Natural killer cell (primary cell): ENCODE results near the gene SMPD3. TPM values are rescaled to one million over a fixed set of nuclear protein-coding genes. Genes with fewer than 3 reads are reported as not detected.

Experiments
- ATAC-seq, 3 donors: fragments of 150-1000 bp in 2 of 3; fragments of 200-7000 bp in 1 of 3; cut with Tn5 transposase; 1 replicate in 1 of 3; 2 replicates in 2 of 3; pipeline ENCODE4 v1.10.0; 2021; ENCODE audit warnings: mild to moderate bottlenecking in 2 of 3, moderate library complexity in 2 of 3
- DNase-seq, 2 donors: peaks; one replicate each; pipeline versions ENCODE4 v3.0.0 to v3.0.0-alpha.2; 2013 to 2021; ENCODE audit warnings: mixed read lengths in 1 of 2
- H3K27ac ChIP-seq: one replicate; pipeline ENCODE4 v1.5.1; 2013; ENCODE audit warnings: mild to moderate bottlenecking, low read length
- H3K27me3 ChIP-seq: one replicate; pipeline ENCODE4 v1.6.1; 2013; ENCODE audit warnings: low read length; ENCODE audit not compliant: control insufficient read depth, insufficient read depth
- H3K36me3 ChIP-seq: one replicate; pipeline ENCODE4 v1.6.1; 2013; ENCODE audit warnings: low read length; ENCODE audit not compliant: control insufficient read depth, insufficient read depth
- H3K4me1 ChIP-seq: one replicate; pipeline ENCODE4 v1.6.1; 2013; ENCODE audit warnings: low read length; ENCODE audit not compliant: control insufficient read depth, insufficient read depth
- H3K4me3 ChIP-seq: one replicate; pipeline ENCODE4 v1.5.1; 2013; ENCODE audit warnings: low read length
- H3K9me3 ChIP-seq: one replicate; pipeline ENCODE4 v1.6.1; 2013; ENCODE audit warnings: low read length; ENCODE audit not compliant: control insufficient read depth, insufficient read depth
- H3K27ac Mint-ChIP-seq, 2 donors: one replicate each; pipeline ENCODE4 v1.8.0; 2022; ENCODE audit warnings: mild to moderate bottlenecking in 2 of 2, mixed read lengths in 2 of 2, moderate library complexity in 1 of 2
- H3K27me3 Mint-ChIP-seq, 2 donors: one replicate each; pipeline ENCODE4 v1.8.0; 2022; ENCODE audit warnings: low read depth in 2 of 2, mixed read lengths in 2 of 2
- H3K36me3 Mint-ChIP-seq: one replicate; pipeline ENCODE4 v1.8.0; 2022; ENCODE audit warnings: mixed read lengths
- H3K4me1 Mint-ChIP-seq, 2 donors: one replicate each; pipeline ENCODE4 v1.8.0; 2022; ENCODE audit warnings: mixed read lengths in 2 of 2
- H3K4me3 Mint-ChIP-seq: one replicate; pipeline ENCODE4 v1.8.0; 2022; ENCODE audit warnings: mild to moderate bottlenecking, moderate library complexity, mixed read lengths
- H3K9me3 Mint-ChIP-seq, 2 donors: one replicate each; pipeline ENCODE4 v1.8.0; 2022; ENCODE audit warnings: mixed read lengths in 2 of 2
- CTCF ChIP-seq: fragments of 200-600 bp; IDR thresholded peaks from one replicate; pipeline ENCODE4 v1.8.0; 2022; ENCODE audit warnings: antibody characterized with exemption
- WGBS: methylation state at CpG from one replicate; pipeline ENCODE4 v1.1.7; 2013; ENCODE audit warnings: missing lambda C conversion rate; ENCODE audit not compliant: insufficient coverage; 5-methylcytosine and 5-hydroxymethylcytosine counted together
- intact Hi-C: fragments of 100-400 bp; cut with micrococcal nuclease; formaldehyde crosslinking; loops from one replicate; pipeline ENCODE4 v1.14.2; 2022
- total RNA-seq, 4 donors: library from RNA; stranded (reverse); fragments of 120-200 nt in 1 of 4; gene quantifications; one replicate each; pipeline versions ENCODE4 v1.2.3 to v1.2.4, GENCODE V29; 2013 to 2022

SMPD3 gene
- total RNA-seq, 3 donors from 2014 or later (not counting 1 experiment from before 2014, with no cell fraction given): 2.4 to 13.3 (median 3.2) TPM

GRCh38 chr16:68370581-68371275 lies 77.6 kb downstream of the SMPD3 start:
- Histone ChIP-seq H3K27me3 (peaks cover 3% of the 10 kb centered on the region), H3K36me3 (no peaks in the 10 kb centered on the region), H3K4me1 (peaks cover 59% of the 10 kb centered on the region), H3K27ac (peak overlapping the region; percentile 8), H3K9me3 (no peaks in the 10 kb centered on the region), H3K4me3 (no peak overlapping the region)
- DNase-seq (peak; percentile 39 to 69), ATAC-seq (peak; percentile 62 to 79 (median 68))
- 42% methylated on average over 32 of the region's 32 CpGs for WGBS
- Mint-ChIP-seq H3K36me3 (no peaks in the 10 kb centered on the region), H3K27me3 (peaks cover 0 to 7% of the 10 kb centered on the region in 2 donors), H3K9me3 (no peaks in the 10 kb centered on the region), H3K4me3 (peak overlapping the region; percentile 88), H3K27ac (peak overlapping the region; percentile 74 to 88), H3K4me1 (peaks cover 38 to 64% of the 10 kb centered on the region in 2 donors)
- no peak for TF ChIP-seq CTCF
- intact Hi-C loops: no loop called here

DNA sequence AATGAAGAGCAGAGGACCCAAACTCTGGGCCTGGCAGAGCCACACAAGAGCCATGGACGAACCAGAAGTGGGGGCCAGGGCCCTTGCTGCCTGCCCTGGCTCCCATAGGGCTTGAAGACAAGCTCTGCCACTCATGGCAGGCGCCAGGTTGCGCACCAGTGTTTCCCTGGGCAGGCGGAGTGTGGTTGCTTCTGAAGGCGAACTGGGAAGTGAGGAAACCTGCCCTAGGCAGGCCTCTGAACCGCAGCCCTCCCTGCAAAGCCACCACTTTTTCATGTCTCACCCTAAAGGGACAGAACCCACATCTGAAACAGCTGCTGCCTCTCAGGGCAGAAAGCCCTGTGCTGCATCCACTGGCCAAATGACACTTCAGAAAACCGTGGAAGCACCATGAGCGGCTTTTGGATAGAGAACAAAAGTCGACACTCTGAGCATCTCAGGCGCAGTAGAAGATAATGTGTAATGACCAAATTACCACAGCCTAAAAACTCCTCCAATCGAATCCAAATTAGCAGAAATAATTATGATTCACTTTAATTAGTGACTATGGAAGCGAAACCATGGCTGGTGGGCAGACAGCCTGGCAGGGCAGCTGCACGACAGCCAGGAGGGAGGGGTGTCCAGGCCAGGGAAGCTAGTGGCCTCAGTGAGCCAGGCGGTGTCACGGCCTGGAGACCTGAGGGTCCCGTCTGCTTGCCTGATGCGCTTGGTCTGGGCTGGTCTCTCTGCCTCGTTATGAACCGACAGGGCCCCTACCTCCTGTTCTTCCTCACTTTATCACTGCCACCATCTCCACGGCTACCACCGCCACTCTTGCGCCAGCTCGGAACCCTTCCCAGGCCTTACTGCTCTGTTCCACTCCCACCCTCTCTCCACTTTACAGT lies 78.4 kb downstream of the SMPD3 start:
- Mint-ChIP-seq H3K4me3 (peak overlapping the region; percentile 88), H3K27ac (peak overlapping the region; percentile 74 to 88), H3K36me3 (no peaks in the 10 kb centered on the region), H3K4me1 (peaks cover 38 to 64% of the 10 kb centered on the region in 2 donors), H3K9me3 (no peaks in the 10 kb centered on the region), H3K27me3 (peaks cover 0 to 7% of the 10 kb centered on the region in 2 donors)
- WGBS: 31% methylated on average over 22 of the region's 23 CpGs
- ATAC-seq (peak; percentile 22 to 47 (median 40)), DNase-seq (peak in 1 of 2 donors; percentile 54)
- Histone ChIP-seq H3K27ac (peak overlapping the region; percentile 8), H3K36me3 (no peaks in the 10 kb centered on the region), H3K9me3 (no peaks in the 10 kb centered on the region), H3K4me3 (no peak overlapping the region), H3K27me3 (peaks cover 3% of the 10 kb centered on the region), H3K4me1 (peaks cover 67% of the 10 kb centered on the region)
- no peak for TF ChIP-seq CTCF
- intact Hi-C loops: loop anchor here (5.0 kb wide), 1 partner anchor 142 kb away; no protein-coding TSS in a partner anchor

GRCh38 chr16:68369168-68369567 lies 79.1 kb downstream of the SMPD3 start:
- Mint-ChIP-seq H3K4me3 (peak overlapping the region; percentile 76), H3K27ac (peak overlapping the region; percentile 74 to 88), H3K36me3 (no peaks in the 10 kb centered on the region), H3K4me1 (peaks cover 38 to 64% of the 10 kb centered on the region in 2 donors), H3K9me3 (no peaks in the 10 kb centered on the region), H3K27me3 (peaks cover 0 to 7% of the 10 kb centered on the region in 2 donors)
- 57% methylated on average over 1 of the region's 4 CpGs for WGBS
- intact Hi-C loops: loop anchor here (5.0 kb wide), 1 partner anchor 143 kb away; no protein-coding TSS in a partner anchor
- ATAC-seq: no peak
- no peak overlapping the region for H3K4me3 ChIP-seq
- no peaks in the 10 kb centered on the region for H3K9me3 ChIP-seq
- peak in 1 of 2 donors; percentile 24 for DNase-seq
- peaks cover 71% of the 10 kb centered on the region for H3K4me1 ChIP-seq
- H3K36me3 ChIP-seq: no peaks in the 10 kb centered on the region
- no peak for TF ChIP-seq CTCF
- peak overlapping the region; percentile 8 for H3K27ac ChIP-seq
- H3K27me3 ChIP-seq: peaks cover 3% of the 10 kb centered on the region
